Lung (tissue), 12 donors: Measurements from ENCODE around the gene UBE3A. TPM values are rescaled to one million over a fixed set of nuclear protein-coding genes. Genes with fewer than 3 reads are reported as not detected.

Experiments
- ATAC-seq: fragments of 200-7000 bp; cut with Tn5 transposase; one replicate; pipeline ENCODE4 v1.9.1; 2020; ENCODE audit warnings: moderate number of reproducible peaks; ENCODE audit not compliant: insufficient read depth, low FRiP score
- DNase-seq, 3 donors: peaks; one replicate each; pipeline ENCODE4 v3.0.0-alpha.2; 2013 to 2017
- H3K27ac ChIP-seq, 2 donors: one replicate each; pipeline ENCODE4 v1.5.1; 2013; ENCODE audit warnings: mild to moderate bottlenecking in 2 of 2, moderate library complexity in 2 of 2, control low read depth in 1 of 2, inconsistent platforms in 1 of 2, low read depth in 1 of 2, low read length in 1 of 2
- H3K27me3 ChIP-seq, 3 donors: one replicate each; pipeline ENCODE4 v1.5.1; 2013; ENCODE audit warnings: low read length in 2 of 3; ENCODE audit not compliant: control insufficient read depth in 3 of 3, insufficient read depth in 3 of 3
- H3K36me3 ChIP-seq, 4 donors: one replicate each; pipeline ENCODE4 v1.5.1; 2013; ENCODE audit warnings: low read length in 4 of 4, mild to moderate bottlenecking in 1 of 4, moderate library complexity in 1 of 4; ENCODE audit not compliant: control insufficient read depth in 4 of 4, insufficient read depth in 4 of 4
- H3K4me1 ChIP-seq, 5 donors: one replicate each; pipeline ENCODE4 v1.5.1; 2013; ENCODE audit warnings: low read length in 5 of 5, mild to moderate bottlenecking in 2 of 5, moderate library complexity in 1 of 5; ENCODE audit not compliant: control insufficient read depth in 5 of 5, insufficient read depth in 5 of 5
- H3K4me3 ChIP-seq: one replicate; pipeline ENCODE4 v1.5.1; 2013; ENCODE audit warnings: mild to moderate bottlenecking, control low read depth, moderate library complexity
- H3K9ac ChIP-seq, 2 donors: one replicate each; pipeline ENCODE4 v1.5.1; 2013; ENCODE audit warnings: low read length in 2 of 2, control low read depth in 1 of 2; ENCODE audit not compliant: insufficient read depth in 1 of 2
- H3K9me3 ChIP-seq, 4 donors: one replicate each; pipeline ENCODE4 v1.5.1; 2013; ENCODE audit warnings: low read length in 3 of 4, mild to moderate bottlenecking in 1 of 4, moderate library complexity in 1 of 4; ENCODE audit not compliant: control insufficient read depth in 4 of 4, insufficient read depth in 3 of 4
- CTCF ChIP-seq: IDR thresholded peaks from 2 replicates; pipeline ENCODE4 v1.5.1; 2012; ENCODE audit warnings: mild to moderate bottlenecking; ENCODE audit errors: control extremely low read depth, extremely low read depth
- WGBS, 2 donors: extraction: QIAGEN DNeasy Blood & Tissue Kit; methylation state at CpG; one replicate each; pipeline ENCODE4 v1.1.7; 2013; 5-methylcytosine and 5-hydroxymethylcytosine counted together
- polyA plus RNA-seq, 2 donors: library from polyadenylated mRNA; stranded (reverse); fragments of 200-250 nt; gene quantifications; one replicate each; pipeline ENCODE4 v1.2.1, GENCODE V29; 2013
- total RNA-seq, 2 donors: library from RNA; depleted of rRNA in 1 of 2; stranded (reverse); fragments of >200 nt in 1 of 2; gene quantifications; one replicate each; pipeline ENCODE4 v1.2.1, GENCODE V29; 2014 to 2021
- donor health status: control.
- donor health status: control.
- donor health status: Bipolar disorder and iron deficiency.
- donor health status: healthy.
- donor health status: DM: yes; HTN: yes; CAD: no.

UBE3A gene
- total and polyA plus RNA-seq, 4 donors: 17.3 to 123 (median 59.8) TPM

- Histone ChIP-seq H3K27me3 (no peaks in the 10 kb centered on the region), H3K36me3 (peaks cover 0 to 11% (median 3%) of the 10 kb centered on the region in 4 donors), H3K9me3 (peaks cover 0 to 2% (median 0%) of the 10 kb centered on the region in 4 donors), H3K9ac (no peak overlapping the region), H3K27ac (no peak overlapping the region), H3K4me1 (peaks cover 0 to 19% (median 6%) of the 10 kb centered on the region in 5 donors), H3K4me3 (no peak overlapping the region)
- ATAC-seq: no peak
- 89 to 90% methylated on average over 5 of the region's 5 CpGs for WGBS, 2 donors
- TF ChIP-seq CTCF: no peak
- DNase-seq: peak in 1 of 3 donors; percentile 22
Observed at GRCh38 chr15:25435474-25436243, 3.2 kb downstream of the UBE3A start.

GRCh38 chr15:25433118-25433865 is 5.5 kb downstream of the UBE3A start:
- H3K27me3 ChIP-seq: no peaks in the 10 kb centered on the region
- DNase-seq: no peak
- no peak overlapping the region for H3K4me3 ChIP-seq
- peaks cover 0 to 2% (median 0%) of the 10 kb centered on the region in 4 donors for H3K9me3 ChIP-seq
- no peak overlapping the region for H3K9ac ChIP-seq
- no peak for TF ChIP-seq CTCF
- H3K36me3 ChIP-seq: peaks cover 0 to 9% (median 4%) of the 10 kb centered on the region in 4 donors
- no peak for ATAC-seq
- peaks cover 0 to 19% (median 6%) of the 10 kb centered on the region in 5 donors for H3K4me1 ChIP-seq
- 84 to 86% methylated on average over 20 of the region's 20 CpGs for WGBS, 2 donors
- H3K27ac ChIP-seq: peak overlapping the region in 1 of 2 donors; percentile 50

GRCh38 chr15:25431836-25432561 is 6.8 kb downstream of the UBE3A start:
- ATAC-seq: no peak
- Histone ChIP-seq H3K4me3 (no peak overlapping the region), H3K4me1 (peaks cover 0 to 24% (median 4%) of the 10 kb centered on the region in 5 donors), H3K27me3 (no peaks in the 10 kb centered on the region), H3K9ac (no peak overlapping the region), H3K27ac (no peak overlapping the region), H3K9me3 (peaks cover 0 to 2% (median 0%) of the 10 kb centered on the region in 4 donors), H3K36me3 (peaks cover 0 to 7% (median 4%) of the 10 kb centered on the region in 4 donors)
- no peak for DNase-seq
- no peak for TF ChIP-seq CTCF
- 79 to 88% methylated on average over 3 of the region's 3 CpGs for WGBS, 2 donors
